ENCODE data around the gene XPR1. TPM values are rescaled to one million over a fixed set of nuclear protein-coding genes. Genes with fewer than 3 reads are reported as not detected.

XPR1 gene
- total RNA-seq, 1 experiment from 2014 or later: 19.9 TPM

DNA sequence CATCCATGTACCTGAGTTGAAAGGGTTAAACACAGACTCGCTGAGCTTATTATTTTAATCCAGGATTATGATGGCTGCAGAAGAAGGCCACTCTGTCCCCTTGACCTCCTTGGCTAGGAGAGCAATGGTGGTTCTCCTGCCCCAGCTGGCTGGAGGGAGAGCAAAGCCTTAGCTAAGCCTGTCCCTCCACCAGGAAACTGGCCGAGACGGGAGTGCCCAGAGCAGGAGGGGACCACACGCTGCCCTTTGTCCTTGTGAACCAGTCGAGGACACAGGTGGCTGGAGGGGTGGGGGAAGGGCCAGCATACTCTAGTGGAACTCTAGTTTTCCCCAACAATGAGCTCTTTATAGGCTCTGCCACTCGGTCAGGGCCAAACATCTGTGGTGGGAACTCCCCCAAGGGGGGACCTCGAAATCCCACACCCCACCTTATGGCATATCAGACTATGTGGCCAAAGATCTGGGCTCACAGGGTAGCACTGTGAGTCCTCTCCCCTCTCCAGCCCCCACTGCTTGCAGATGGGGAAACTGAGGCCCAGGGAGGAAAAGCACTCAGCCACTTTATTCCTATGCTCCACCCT lies 293.7 kb downstream of the XPR1 start:
- Histone ChIP-seq H4K20me1 (ENCODE audit: insufficient read depth) (no peaks in the 10 kb centered on the region), H3K9me2 (ENCODE audit: insufficient read depth) (no peaks in the 10 kb centered on the region), H3K79me2 (ENCODE audit: insufficient read depth, low read length) (no peaks in the 10 kb centered on the region), H3K9ac (ENCODE audit: low read length) (no peak overlapping the region), H3K27ac (ENCODE audit: low read depth, low read length) (no peak overlapping the region), H3K4me1 (ENCODE audit: control insufficient read depth in 1 of 2, insufficient read depth in 2 of 2, low read length in 2 of 2) (no peaks in the 10 kb centered on the region), H3K9me3 (ENCODE audit: control insufficient read depth in 1 of 2, insufficient read depth in 1 of 2, low read depth in 1 of 2, low read length in 2 of 2) (no peaks in the 10 kb centered on the region), H3K27me3 (ENCODE audit: insufficient read depth, low read length) (no peaks in the 10 kb centered on the region), H3K4me3 (replicated peaks in 1 of 2; ENCODE audit: low read depth in 1 of 2, low read length in 2 of 2) (no peak overlapping the region), H3K36me3 (ENCODE audit: control insufficient read depth in 1 of 2, insufficient read depth in 2 of 2, low read length in 2 of 2) (no peaks in the 10 kb centered on the region), H3K4me2 (ENCODE audit: low read length) (no peak overlapping the region), H2AFZ (ENCODE audit: low read depth, low read length, poor library complexity, severe bottlenecking) (no peak overlapping the region)
- POLR2A ChIA-PET: no interaction called here
- TF ChIP-seq EZH2 (IDR thresholded peaks at IDR 0.05) (no peak), ZNF274 (IDR thresholded peaks at IDR 0.05; ENCODE audit: low read depth, low read length) (no peak), ELF1 (IDR thresholded peaks at IDR 0.05; ENCODE audit: borderline replicate concordance, low read depth) (no peak), YY1 (IDR thresholded peaks at IDR 0.05; ENCODE audit: extremely low read depth, insufficient replicate concordance, low read depth, low read length) (no peak), POLR2AphosphoS5 (IDR thresholded peaks at IDR 0.05; ENCODE audit: low read depth, low read length) (no peak)
- TF ChIP-seq, protein P1, sequence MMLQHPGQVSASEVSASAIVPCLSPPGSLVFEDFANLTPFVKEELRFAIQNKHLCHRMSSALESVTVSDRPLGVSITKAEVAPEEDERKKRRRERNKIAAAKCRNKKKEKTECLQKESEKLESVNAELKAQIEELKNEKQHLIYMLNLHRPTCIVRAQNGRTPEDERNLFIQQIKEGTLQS (IDR thresholded peaks at IDR 0.05): no peak
- RAD21 ChIA-PET (ENCODE audit: low non-redundant PET in 1 of 2, low total read pairs in 2 of 2, uncharacterized antibody in 2 of 2, unreplicated experiment in 2 of 2): no interaction called here
- no TSS peak for BruUV-seq (replicated peaks)
- intact Hi-C loops (cut with micrococcal nuclease): no loop called here
- DNase-seq (ENCODE audit: low read depth, low spot score): no peak
- CTCF ChIA-PET: no interaction called here
- ATAC-seq: no peak

DNA sequence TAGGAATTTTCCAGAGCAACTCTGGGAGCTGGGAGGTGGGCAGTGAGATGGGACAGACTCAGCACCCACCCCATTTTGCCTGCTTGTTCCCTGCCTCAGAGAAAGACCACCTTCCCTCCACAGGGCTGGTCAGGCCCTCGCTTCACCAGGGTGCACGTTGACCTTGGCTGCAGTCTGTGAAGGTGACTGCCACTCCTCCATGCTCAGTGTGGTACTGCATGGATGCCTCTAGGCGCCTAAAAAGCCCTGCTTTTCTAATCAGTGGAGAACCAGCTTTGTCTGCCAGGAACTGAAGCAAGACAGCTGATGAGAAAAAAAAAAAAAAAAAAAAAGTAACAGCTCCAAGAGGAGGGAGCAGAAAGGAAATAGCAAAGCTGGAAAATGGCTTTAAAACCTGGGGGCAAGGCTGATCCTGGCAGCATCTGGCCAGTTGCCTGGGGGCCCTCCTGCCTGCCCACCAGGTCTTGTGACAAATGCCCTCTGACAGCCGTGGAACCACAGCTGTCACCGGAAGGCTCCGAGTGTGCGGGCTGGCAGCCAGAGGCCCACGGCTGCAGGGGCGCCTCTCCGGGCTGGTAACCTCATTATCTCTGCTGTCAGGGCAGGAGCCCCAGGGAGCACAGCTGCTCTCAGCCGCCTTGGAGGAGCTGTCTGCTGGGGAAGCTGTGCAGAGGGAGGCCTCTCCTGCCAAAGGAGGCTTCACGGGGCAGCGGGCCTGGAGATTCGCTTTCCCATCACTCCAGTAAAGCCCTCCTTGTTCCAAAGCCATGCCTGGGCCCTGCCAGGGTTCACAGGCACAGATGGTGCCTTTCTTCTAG lies 294.6 kb downstream of the XPR1 start:
- DNase-seq (ENCODE audit: low read depth, low spot score): no peak
- Histone ChIP-seq H2AFZ (ENCODE audit: low read depth, low read length, poor library complexity, severe bottlenecking) (no peak overlapping the region), H3K9me2 (ENCODE audit: insufficient read depth) (no peaks in the 10 kb centered on the region), H3K4me1 (ENCODE audit: control insufficient read depth in 1 of 2, insufficient read depth in 2 of 2, low read length in 2 of 2) (no peaks in the 10 kb centered on the region), H3K79me2 (ENCODE audit: insufficient read depth, low read length) (no peaks in the 10 kb centered on the region), H3K27ac (ENCODE audit: low read depth, low read length) (no peak overlapping the region), H3K4me2 (ENCODE audit: low read length) (no peak overlapping the region), H3K27me3 (ENCODE audit: insufficient read depth, low read length) (no peaks in the 10 kb centered on the region), H3K9ac (ENCODE audit: low read length) (no peak overlapping the region), H3K36me3 (ENCODE audit: control insufficient read depth in 1 of 2, insufficient read depth in 2 of 2, low read length in 2 of 2) (no peaks in the 10 kb centered on the region), H3K9me3 (ENCODE audit: control insufficient read depth in 1 of 2, insufficient read depth in 1 of 2, low read depth in 1 of 2, low read length in 2 of 2) (no peaks in the 10 kb centered on the region), H4K20me1 (ENCODE audit: insufficient read depth) (no peaks in the 10 kb centered on the region), H3K4me3 (replicated peaks in 1 of 2; ENCODE audit: low read depth in 1 of 2, low read length in 2 of 2) (no peak overlapping the region)
- BruUV-seq (replicated peaks): no TSS peak
- no peak for ATAC-seq
- ChIA-PET POLR2A (no interaction called here), RAD21 (ENCODE audit: low non-redundant PET in 1 of 2, low total read pairs in 2 of 2, uncharacterized antibody in 2 of 2, unreplicated experiment in 2 of 2) (no interaction called here), CTCF (no interaction called here)
- intact Hi-C loops (cut with micrococcal nuclease): no loop called here
- no peak for TF ChIP-seq SIN3A (IDR thresholded peaks at IDR 0.05; ENCODE audit: low read depth)
- no peak for TF ChIP-seq FOSL1 (IDR thresholded peaks at IDR 0.05; ENCODE audit: low read depth)
- TF ChIP-seq SP1 (IDR thresholded peaks at IDR 0.05; ENCODE audit: low read depth): no peak
- TF ChIP-seq EZH2phosphoT487 (IDR thresholded peaks at IDR 0.05; ENCODE audit: borderline replicate concordance): no peak
- no peak for TF ChIP-seq MAX (IDR thresholded peaks at IDR 0.05)
- TF ChIP-seq CEBPB (IDR thresholded peaks at IDR 0.05; ENCODE audit: low read depth): no peak
- TF ChIP-seq CTCF (IDR thresholded peaks at IDR 0.05 in 2 of 3, conservative IDR thresholded peaks at IDR 0.05 in 1 of 3; ENCODE audit: borderline replicate concordance in 1 of 3, insufficient read depth in 1 of 3, low read depth in 2 of 3, low read length in 2 of 3): no peak
- no peak for TF ChIP-seq TCF7L2 (IDR thresholded peaks at IDR 0.05; ENCODE audit: borderline replicate concordance, extremely low read depth, insufficient read depth, insufficient read length)
- TF ChIP-seq, protein P2, sequence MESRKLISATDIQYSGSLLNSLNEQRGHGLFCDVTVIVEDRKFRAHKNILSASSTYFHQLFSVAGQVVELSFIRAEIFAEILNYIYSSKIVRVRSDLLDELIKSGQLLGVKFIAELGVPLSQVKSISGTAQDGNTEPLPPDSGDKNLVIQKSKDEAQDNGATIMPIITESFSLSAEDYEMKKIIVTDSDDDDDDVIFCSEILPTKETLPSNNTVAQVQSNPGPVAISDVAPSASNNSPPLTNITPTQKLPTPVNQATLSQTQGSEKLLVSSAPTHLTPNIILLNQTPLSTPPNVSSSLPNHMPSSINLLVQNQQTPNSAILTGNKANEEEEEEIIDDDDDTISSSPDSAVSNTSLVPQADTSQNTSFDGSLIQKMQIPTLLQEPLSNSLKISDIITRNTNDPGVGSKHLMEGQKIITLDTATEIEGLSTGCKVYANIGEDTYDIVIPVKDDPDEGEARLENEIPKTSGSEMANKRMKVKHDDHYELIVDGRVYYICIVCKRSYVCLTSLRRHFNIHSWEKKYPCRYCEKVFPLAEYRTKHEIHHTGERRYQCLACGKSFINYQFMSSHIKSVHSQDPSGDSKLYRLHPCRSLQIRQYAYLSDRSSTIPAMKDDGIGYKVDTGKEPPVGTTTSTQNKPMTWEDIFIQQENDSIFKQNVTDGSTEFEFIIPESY (IDR thresholded peaks at IDR 0.05; ENCODE audit: extremely low read depth, insufficient replicate concordance, low read length): no peak
- no peak for TF ChIP-seq ELF1 (IDR thresholded peaks at IDR 0.05; ENCODE audit: borderline replicate concordance, low read depth)

Measured in HCT116 (cell line).